MCF 10A (cell line): ENCODE measurements around the gene ADARB2. TPM values are rescaled to one million over a fixed set of nuclear protein-coding genes. Genes with fewer than 3 reads are reported as not detected.

Experiments used
- BruUV-seq: library from RNA; stranded (reverse); fragments of 400-500 nt; replicated peaks from 2 replicates; lab custom pipeline; 2021; lab: Mats Ljungman, UMichigan
- CTCF ChIA-PET: fragments of 300-600 bp; sonication (Branson Sonifier 250); formaldehyde crosslinking; extraction: SDS; loops from one replicate; lab custom pipeline; 2021; ENCODE audit warnings: antibody characterized with exemption, inconsistent platforms; lab: Yijun Ruan, JAX
- POLR2A ChIA-PET: fragments of 300-600, 350-650 bp; sonication (Branson Sonifier 250); formaldehyde crosslinking; extraction: SDS; loops from one replicate; lab custom pipeline; 2020; ENCODE audit warnings: antibody characterized with exemption, inconsistent platforms; lab: Yijun Ruan, JAX
- DNase-seq: peaks from one replicate; pipeline ENCODE4 v3.0.0-alpha.2; 2018; ENCODE audit not compliant: unreplicated experiment
- H3K27ac Mint-ChIP-seq: one replicate; pipeline ENCODE4 v1.8.0; 2022; ENCODE audit warnings: mild to moderate bottlenecking, low read depth, mixed read lengths; ENCODE audit not compliant: unreplicated experiment
- H3K27me3 Mint-ChIP-seq: one replicate; pipeline ENCODE4 v1.8.0; 2022; ENCODE audit warnings: mixed read lengths; ENCODE audit not compliant: insufficient read depth, unreplicated experiment
- H3K36me3 Mint-ChIP-seq: one replicate; pipeline ENCODE4 v1.8.0; 2022; ENCODE audit warnings: mild to moderate bottlenecking, moderate library complexity, mixed read lengths; ENCODE audit not compliant: insufficient read depth, unreplicated experiment
- H3K4me1 Mint-ChIP-seq: one replicate; pipeline ENCODE4 v1.8.0; 2022; ENCODE audit warnings: mixed read lengths; ENCODE audit not compliant: insufficient read depth, unreplicated experiment
- H3K4me3 Mint-ChIP-seq: one replicate; pipeline ENCODE4 v1.8.0; 2022; ENCODE audit warnings: mild to moderate bottlenecking, moderate library complexity, mixed read lengths; ENCODE audit not compliant: unreplicated experiment
- H3K9me3 Mint-ChIP-seq: one replicate; pipeline ENCODE4 v1.8.0; 2022; ENCODE audit warnings: mixed read lengths; ENCODE audit not compliant: unreplicated experiment
- CTCF ChIP-seq: fragments of 200-600 bp; IDR thresholded peaks from one replicate; pipeline ENCODE4 v1.8.0; 2022; ENCODE audit warnings: antibody characterized with exemption, mild to moderate bottlenecking; ENCODE audit not compliant: unreplicated experiment
- intact Hi-C: fragments of 100-400 bp; cut with micrococcal nuclease; formaldehyde crosslinking; loops from 2 replicates; pipeline ENCODE4 v1.14.1; 2022
- total RNA-seq: library from RNA; stranded (reverse); gene quantifications from 2 replicates; pipeline ENCODE4 v1.2.3, GENCODE V29; 2022

ADARB2 gene
- total RNA-seq, 1 experiment from 2014 or later: 0.96 TPM

GRCh38 chr10:1666147-1666546 lies 71.2 kb downstream of the ADARB2 start:
- no peaks in the 10 kb centered on the region for H3K9me3 Mint-ChIP-seq
- no peak for DNase-seq
- TF ChIP-seq CTCF: no peak
- no peak overlapping the region for H3K4me3 Mint-ChIP-seq
- intact Hi-C loops: no loop called here
- H3K27ac Mint-ChIP-seq: no peak overlapping the region
- peaks cover 3% of the 10 kb centered on the region for H3K4me1 Mint-ChIP-seq
- BruUV-seq: no TSS peak
- no peaks in the 10 kb centered on the region for H3K27me3 Mint-ChIP-seq
- H3K36me3 Mint-ChIP-seq: no peaks in the 10 kb centered on the region
- CTCF ChIA-PET: interaction anchor here (1.8 kb wide), 1 partner anchor 245 kb away, joined by 4 read pairs; no protein-coding TSS in a partner anchor
- POLR2A ChIA-PET: no interaction called here

- no peaks in the 10 kb centered on the region for H3K4me1 Mint-ChIP-seq
- no peak overlapping the region for H3K4me3 Mint-ChIP-seq
- BruUV-seq: no TSS peak
- no peaks in the 10 kb centered on the region for H3K36me3 Mint-ChIP-seq
- CTCF ChIA-PET: interaction anchor here (0.7 to 1.8 kb wide), 2 partner anchors 169 to 245 kb away, joined by 3 to 4 read pairs; no protein-coding TSS in a partner anchor
- POLR2A ChIA-PET: interaction anchor here (1.1 kb wide), 1 partner anchor 13 kb away, joined by 3 read pairs; no protein-coding TSS in a partner anchor
- H3K27me3 Mint-ChIP-seq: no peaks in the 10 kb centered on the region
- intact Hi-C loops: no loop called here
- H3K9me3 Mint-ChIP-seq: no peaks in the 10 kb centered on the region
- DNase-seq: no peak
- no peak overlapping the region for H3K27ac Mint-ChIP-seq
- TF ChIP-seq CTCF: no peak
Measured at GRCh38 chr10:1665681-1666080, 71.6 kb downstream of the ADARB2 start.

- Mint-ChIP-seq H3K36me3 (no peaks in the 10 kb centered on the region), H3K4me3 (no peak overlapping the region), H3K27me3 (no peaks in the 10 kb centered on the region), H3K4me1 (no peaks in the 10 kb centered on the region), H3K9me3 (no peaks in the 10 kb centered on the region), H3K27ac (no peak overlapping the region)
- no peak for TF ChIP-seq CTCF
- BruUV-seq: no TSS peak
- POLR2A ChIA-PET: interaction anchor here (1.1 kb wide), 1 partner anchor 14 kb away, joined by 3 read pairs; no protein-coding TSS in a partner anchor
- CTCF ChIA-PET: interaction anchor here (0.7 to 1.8 kb wide), 2 partner anchors 168 to 244 kb away, joined by 3 to 4 read pairs; no protein-coding TSS in a partner anchor
- no peak for DNase-seq
- intact Hi-C loops: no loop called here
Measured at GRCh38 chr10:1665021-1665661, 72.2 kb downstream of the ADARB2 start.

- BruUV-seq: no TSS peak
- no peak overlapping the region for H3K27ac Mint-ChIP-seq
- H3K27me3 Mint-ChIP-seq: no peaks in the 10 kb centered on the region
- no peak overlapping the region for H3K4me3 Mint-ChIP-seq
- ChIA-PET POLR2A (interaction anchor here (1.1 kb wide), 1 partner anchor 14 kb away, joined by 3 read pairs; no protein-coding TSS in a partner anchor), CTCF (no interaction called here)
- TF ChIP-seq CTCF: no peak
- no peaks in the 10 kb centered on the region for H3K36me3 Mint-ChIP-seq
- no peak for DNase-seq
- intact Hi-C loops: no loop called here
- no peaks in the 10 kb centered on the region for H3K4me1 Mint-ChIP-seq
- H3K9me3 Mint-ChIP-seq: no peaks in the 10 kb centered on the region
Measured at GRCh38 chr10:1664333-1664964, 72.9 kb downstream of the ADARB2 start.
